HepG2 (cell line): ENCODE data around the gene PTCD2. TPM values are rescaled to one million over a fixed set of nuclear protein-coding genes. Genes with fewer than 3 reads are reported as not detected.

ENCODE experiments used
- ATAC-seq: fragments of 200-7000 bp; cut with Tn5 transposase; 3 replicates; pipeline ENCODE4 v1.9.1; 2020; ENCODE audit warnings: mild to moderate bottlenecking, moderate library complexity
- BruUV-seq: library from RNA; stranded (reverse); fragments of 400-500 nt; replicated peaks from 2 replicates; lab custom pipeline; 2021; lab: Mats Ljungman, UMichigan
- CTCF ChIA-PET: fragments of 300-600 bp; formaldehyde crosslinking; extraction: SDS; loops from one replicate; lab custom pipeline; 2021; ENCODE audit warnings: low total read pairs, inconsistent platforms, low intra/inter-chr PET ratio; lab: Yijun Ruan, JAX
- POLR2A ChIA-PET: fragments of 350-600 bp; sonication (Branson Sonifier 250); formaldehyde crosslinking; loops from one replicate; lab custom pipeline; 2020; ENCODE audit warnings: antibody characterized with exemption, inconsistent platforms; lab: Yijun Ruan, JAX
- DNase-seq: peaks from one replicate; pipeline ENCODE4 v3.0.0-alpha.2; 2015; ENCODE audit warnings: low spot score
- FAIRE-seq: peaks from 3 replicates; lab custom pipeline; 2011; peaks lifted over from hg19 to GRCh38; lab: Jason Lieb, UNC
- H2AFZ ChIP-seq: one replicate; pipeline ENCODE4 v1.6.1; 2011; ENCODE audit warnings: low read length, inconsistent platforms
- H3K27ac ChIP-seq: fragments of 300-600 bp; 3 replicates; pipeline ENCODE4 v1.8.0; 2011; ENCODE audit warnings: mixed run types, mild to moderate bottlenecking, mixed read lengths, low read length, inconsistent platforms; ENCODE audit not compliant: insufficient read depth; ENCODE audit errors: extremely low read length
- H3K27me3 ChIP-seq, 2 experiments: fragments of 200-600 bp in 1 of 2; 2 replicates in 1 of 2; 3 replicates in 1 of 2; pipeline versions ENCODE4 v1.6.0 to v1.8.0; 2011; ENCODE audit warnings: low read length in 2 of 2, mild to moderate bottlenecking in 2 of 2, moderate library complexity in 2 of 2, inconsistent platforms in 1 of 2; ENCODE audit not compliant: insufficient read depth in 2 of 2, control insufficient read depth in 1 of 2
- H3K36me3 ChIP-seq, 2 experiments: fragments of 200-600 bp in 1 of 2; replicated peaks in 1 of 2; 2 replicates in 1 of 2; 3 replicates in 1 of 2; pipeline versions ENCODE4 v1.5.1 to v1.8.0; 2011; ENCODE audit warnings: low read length in 2 of 2, inconsistent platforms in 1 of 2; ENCODE audit not compliant: insufficient read depth in 2 of 2, control insufficient read depth in 1 of 2
- H3K4me1 ChIP-seq: 2 replicates; pipeline ENCODE4 v1.5.1; 2012; ENCODE audit warnings: low read length, inconsistent platforms; ENCODE audit not compliant: insufficient read depth
- H3K4me2 ChIP-seq: 2 replicates; pipeline ENCODE4 v1.6.0; 2011; ENCODE audit warnings: low read depth, low read length, inconsistent platforms
- H3K4me3 ChIP-seq, 3 experiments: fragments of 200-600 bp in 1 of 3; sonication (generic), shearing (Covaris generic) in 1 of 3; replicated peaks in 1 of 3; 2 replicates each; pipeline ENCODE4 v1.5.1; 2011 to 2016; ENCODE audit warnings: low read length in 3 of 3, inconsistent platforms in 2 of 3, low read depth in 2 of 3, mild to moderate bottlenecking in 2 of 3, control low read depth in 1 of 3, mixed read lengths in 1 of 3; ENCODE audit not compliant: insufficient read depth in 1 of 3
- H3K79me2 ChIP-seq: one replicate; pipeline ENCODE4 v1.6.1; 2011; ENCODE audit warnings: low read length, inconsistent platforms; ENCODE audit not compliant: insufficient read depth
- H3K9ac ChIP-seq: 2 replicates; pipeline ENCODE4 v1.6.0; 2011; ENCODE audit warnings: mild to moderate bottlenecking, low read depth, low read length, inconsistent platforms; ENCODE audit not compliant: insufficient read depth
- H3K9me3 ChIP-seq: 2 replicates; pipeline ENCODE4 v1.5.1; 2012; ENCODE audit warnings: mild to moderate bottlenecking, low read length
- H4K20me1 ChIP-seq: 2 replicates; pipeline ENCODE4 v1.6.0; 2011; ENCODE audit warnings: inconsistent platforms, mild to moderate bottlenecking, low read length, moderate library complexity; ENCODE audit not compliant: insufficient read depth
- CHCHD3 ChIP-seq: sonication (generic); formaldehyde crosslinking; IDR thresholded peaks from 2 replicates; pipeline ENCODE4 v1.8.0; 2022; ENCODE audit warnings: mild to moderate bottlenecking, missing genetic modification reagents, moderate library complexity
- E2F2 ChIP-seq: sonication (generic); formaldehyde crosslinking; IDR thresholded peaks from 2 replicates; pipeline ENCODE4 v1.4.0; 2020; ENCODE audit warnings: missing genetic modification reagents, borderline replicate concordance
- FOXO4 ChIP-seq: sonication (generic); formaldehyde crosslinking; conservative IDR thresholded peaks from 2 replicates; pipeline ENCODE4 v1.8.1; 2023; ENCODE audit warnings: missing genetic modification reagents
- MIER2 ChIP-seq: IDR thresholded peaks from 2 replicates; pipeline ENCODE4 v1.6.1; 2016; ENCODE audit warnings: missing biosample characterization, missing genetic modification reagents
- TERF1 ChIP-seq: sonication (generic); formaldehyde crosslinking; IDR thresholded peaks from 2 replicates; pipeline ENCODE4 v1.8.0; 2022; ENCODE audit warnings: mild to moderate bottlenecking, missing genetic modification reagents, moderate library complexity
- USF2 ChIP-seq, 2 experiments: sonication (generic) in 1 of 2; formaldehyde crosslinking in 1 of 2; IDR thresholded peaks; 2 replicates each; pipeline versions ENCODE4 v1.5.1 to v1.6.1; 2011 to 2020; ENCODE audit warnings: borderline replicate concordance in 1 of 2, low read depth in 1 of 2, low read length in 1 of 2, mild to moderate bottlenecking in 1 of 2, missing genetic modification reagents in 1 of 2, moderate library complexity in 1 of 2
- ZNF274 ChIP-seq: sonication (generic); formaldehyde crosslinking; IDR thresholded peaks from 2 replicates; pipeline ENCODE4 v1.5.1; 2020; ENCODE audit warnings: mild to moderate bottlenecking, missing genetic modification reagents
- ZNF766 ChIP-seq: sonication (generic); formaldehyde crosslinking; IDR thresholded peaks from 2 replicates; pipeline ENCODE4 v1.5.0; 2020; ENCODE audit warnings: missing genetic modification reagents, borderline replicate concordance
- ZNF780A ChIP-seq: sonication (generic); formaldehyde crosslinking; IDR thresholded peaks from 2 replicates; pipeline ENCODE4 v1.8.0; 2022; ENCODE audit warnings: mild to moderate bottlenecking, missing genetic modification reagents, moderate library complexity
- whole genome bisulfite sequencing: methylation state at CpG from one replicate; pipeline ENCODE4 v1.1.6; 2017; ENCODE audit warnings: low lambda C conversion rate; 5-methylcytosine and 5-hydroxymethylcytosine counted together
- in situ Hi-C: cut with HindIII; loops from 2 replicates; pipeline ENCODE4 v1.10.0; 2017; ENCODE audit warnings: low pct_unique_long_range_greater_than_20kb; ENCODE audit not compliant: extremely low pct_ligation_motif_present
- intact Hi-C: fragments of 100-400 bp; cut with micrococcal nuclease; formaldehyde crosslinking; loops from one replicate; pipeline ENCODE4 v1.10.0; 2022; ENCODE audit not compliant: unreplicated experiment
- polyA plus RNA-seq, 8 experiments: library from polyadenylated mRNA; depleted of rRNA in 3 of 8; stranded (reverse) in 7 of 8; unstranded in 1 of 8; fragments of >200 nt; fragmentation: Illumina TruSeq in 4 of 8; extraction: Trizol in 4 of 8; gene quantifications; 2 replicates each; pipeline versions ENCODE4 v1.2.1 to v1.2.3, GENCODE V29; 2011 to 2016; ENCODE audit warnings: low read depth in 4 of 8, missing spikeins in 1 of 8, mixed read lengths in 1 of 8; ENCODE audit not compliant: insufficient read depth in 1 of 8
- total RNA-seq, 5 experiments: library from RNA; depleted of rRNA; stranded (reverse); fragments of >200 nt; fragmentation: Illumina TruSeq; extraction: Trizol; gene quantifications; 2 replicates each; pipeline ENCODE4 v1.2.3, GENCODE V29; 2016; ENCODE audit warnings: low read depth in 1 of 5

PTCD2 gene
- total and polyA plus RNA-seq, 2 of the 13 experiments (the other 11 are each of a cell fraction or from before 2014, with no cell fraction given) = 5.3 to 6.4 TPM

- TF ChIP-seq USF2 (IDR thresholded peaks at IDR 0.05; ENCODE audit: low read depth, low read length) = no peak
- no peak for TF ChIP-seq USF2 (CRISPR knock-in tag; IDR thresholded peaks at IDR 0.05; ENCODE audit: borderline replicate concordance)
- TF ChIP-seq ZNF274 (CRISPR knock-in tag) = no peak
Measured at GRCh38 chr5:72328172-72328571, 8.0 kb downstream of the PTCD2 start (continued).

- no peak overlapping the region for H3K4me2 ChIP-seq
- no peak for TF ChIP-seq FOXO4 (CRISPR knock-in tag)
- TF ChIP-seq CHCHD3 (CRISPR knock-in tag) = no peak
- no peak for TF ChIP-seq ZNF780A (CRISPR knock-in tag)
- TF ChIP-seq TERF1 (CRISPR knock-in tag) = no peak
- no peak for TF ChIP-seq E2F2 (CRISPR knock-in tag)
- TF ChIP-seq MIER2 = no peak
- TF ChIP-seq ZNF766 (CRISPR knock-in tag) = no peak
- TF ChIP-seq, all 625 proteins: peak for 0
- Histone ChIP-seq H3K79me2 (no peaks in the 10 kb centered on the region), H3K9me3 (no peaks in the 10 kb centered on the region), H3K4me1 (no peaks in the 10 kb centered on the region), H3K9ac (no peak overlapping the region), H3K4me3 (no peak overlapping the region), H4K20me1 (no peaks in the 10 kb centered on the region), H3K36me3 (peaks cover 10 to 52% of the 10 kb centered on the region in 2 experiments), H2AFZ (no peak overlapping the region), H3K27ac (no peak overlapping the region), H3K27me3 (no peaks in the 10 kb centered on the region)
- no TSS peak for BruUV-seq
- in situ Hi-C loops = no loop called here
- intact Hi-C loops = no loop called here
- ChIA-PET POLR2A (no interaction called here), CTCF (no interaction called here)
- 84% methylated on average over 1 of the region's 1 CpG for WGBS
- FAIRE-seq (no peak), ATAC-seq (no peak), DNase-seq (no peak)
Measured at GRCh38 chr5:72330712-72331111, 10.5 kb downstream of the PTCD2 start.
